ENCODE measurements around the gene ARHGAP15.

DNA sequence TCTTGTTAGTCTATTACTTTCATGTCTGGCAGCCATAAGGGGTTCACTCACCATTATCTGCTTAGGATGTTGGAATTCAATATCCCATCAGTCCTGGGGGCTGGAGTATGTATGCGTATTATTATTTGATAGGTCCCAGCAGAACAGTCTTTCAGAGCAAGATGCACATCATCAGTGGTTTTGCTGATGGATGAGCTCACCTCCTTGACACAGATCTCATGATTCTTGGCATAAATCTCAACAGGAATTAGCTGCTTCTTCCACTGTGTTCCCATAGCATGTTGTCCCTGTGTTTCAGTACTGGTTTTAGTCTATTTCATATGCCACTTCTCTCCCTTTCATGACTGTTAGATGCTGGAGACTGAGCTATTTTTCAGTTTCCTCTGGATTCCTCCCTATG, 442.5 kb downstream of the ARHGAP15 start:
- TF ChIP-seq, protein P1, sequence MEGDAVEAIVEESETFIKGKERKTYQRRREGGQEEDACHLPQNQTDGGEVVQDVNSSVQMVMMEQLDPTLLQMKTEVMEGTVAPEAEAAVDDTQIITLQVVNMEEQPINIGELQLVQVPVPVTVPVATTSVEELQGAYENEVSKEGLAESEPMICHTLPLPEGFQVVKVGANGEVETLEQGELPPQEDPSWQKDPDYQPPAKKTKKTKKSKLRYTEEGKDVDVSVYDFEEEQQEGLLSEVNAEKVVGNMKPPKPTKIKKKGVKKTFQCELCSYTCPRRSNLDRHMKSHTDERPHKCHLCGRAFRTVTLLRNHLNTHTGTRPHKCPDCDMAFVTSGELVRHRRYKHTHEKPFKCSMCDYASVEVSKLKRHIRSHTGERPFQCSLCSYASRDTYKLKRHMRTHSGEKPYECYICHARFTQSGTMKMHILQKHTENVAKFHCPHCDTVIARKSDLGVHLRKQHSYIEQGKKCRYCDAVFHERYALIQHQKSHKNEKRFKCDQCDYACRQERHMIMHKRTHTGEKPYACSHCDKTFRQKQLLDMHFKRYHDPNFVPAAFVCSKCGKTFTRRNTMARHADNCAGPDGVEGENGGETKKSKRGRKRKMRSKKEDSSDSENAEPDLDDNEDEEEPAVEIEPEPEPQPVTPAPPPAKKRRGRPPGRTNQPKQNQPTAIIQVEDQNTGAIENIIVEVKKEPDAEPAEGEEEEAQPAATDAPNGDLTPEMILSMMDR (IDR thresholded peaks at IDR 0.05) = no peak
- TF ChIP-seq SIN3A (IDR thresholded peaks at IDR 0.05; ENCODE audit: borderline replicate concordance, insufficient read depth, low read depth, low read length) (no peak), REST (IDR thresholded peaks at IDR 0.05; ENCODE audit: insufficient read depth in 1 of 2, low read depth in 2 of 2, low read length in 1 of 2) (no peak)
